Lower leg skin (tissue), 3 donors: Measurements from ENCODE around the gene SLC16A8.

ENCODE experiments used
- POLR2A ChIP-seq, 2 donors: fragments of 450-650 bp; IDR thresholded peaks; one replicate each; pipeline ENCODE4 v1.6.1; 2016 to 2017; ENCODE audit warnings: antibody characterized with exemption in 2 of 2, mild to moderate bottlenecking in 1 of 2, moderate library complexity in 1 of 2
- TF ChIP-seq, protein P1 (sequence below), 3 donors: fragments of 450-650 bp; IDR thresholded peaks; one replicate each; pipeline ENCODE4 v1.5.1; 2016; ENCODE audit warnings: antibody characterized with exemption in 3 of 3, mild to moderate bottlenecking in 3 of 3, moderate library complexity in 2 of 3

DNA sequence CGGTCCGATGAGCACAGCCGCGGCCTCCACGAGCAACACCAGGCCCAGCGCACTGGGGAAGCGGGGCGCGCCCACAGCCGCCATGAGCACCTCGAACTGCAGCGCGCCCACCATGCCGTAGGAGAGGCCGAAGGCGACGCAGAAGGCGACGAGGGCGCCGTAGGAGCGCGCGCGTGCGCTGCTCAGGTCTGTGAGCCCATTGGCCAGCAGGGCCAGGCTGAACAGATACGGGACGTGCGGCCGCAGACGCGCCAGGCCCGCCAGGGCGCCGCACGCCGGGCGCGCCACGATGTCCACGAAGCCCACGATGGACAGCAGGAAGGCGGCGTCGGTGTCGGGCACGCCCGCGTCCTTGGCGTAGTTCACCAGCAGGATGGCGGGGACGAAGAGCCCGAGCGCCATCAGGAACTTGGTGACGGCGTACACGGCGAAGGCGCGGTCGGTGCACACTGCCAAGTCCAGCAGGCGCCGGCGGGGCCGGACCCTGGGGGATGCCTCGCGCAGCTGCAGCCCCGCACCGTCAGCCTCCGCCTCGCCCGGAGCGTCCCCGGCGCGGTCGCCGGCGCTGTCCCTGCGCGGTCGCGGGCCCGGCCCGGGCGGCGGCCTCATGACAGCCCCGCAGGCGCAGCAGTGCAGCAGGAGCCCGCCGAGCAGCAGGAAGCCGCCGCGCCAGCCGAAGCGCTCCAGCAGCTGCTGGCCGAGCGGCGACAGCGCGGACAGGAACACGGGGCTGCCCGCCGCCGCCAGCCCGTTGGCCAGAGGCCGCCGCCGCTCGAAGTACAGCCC is 2.9 kb downstream of the SLC16A8 start:
- TF ChIP-seq, protein P1, sequence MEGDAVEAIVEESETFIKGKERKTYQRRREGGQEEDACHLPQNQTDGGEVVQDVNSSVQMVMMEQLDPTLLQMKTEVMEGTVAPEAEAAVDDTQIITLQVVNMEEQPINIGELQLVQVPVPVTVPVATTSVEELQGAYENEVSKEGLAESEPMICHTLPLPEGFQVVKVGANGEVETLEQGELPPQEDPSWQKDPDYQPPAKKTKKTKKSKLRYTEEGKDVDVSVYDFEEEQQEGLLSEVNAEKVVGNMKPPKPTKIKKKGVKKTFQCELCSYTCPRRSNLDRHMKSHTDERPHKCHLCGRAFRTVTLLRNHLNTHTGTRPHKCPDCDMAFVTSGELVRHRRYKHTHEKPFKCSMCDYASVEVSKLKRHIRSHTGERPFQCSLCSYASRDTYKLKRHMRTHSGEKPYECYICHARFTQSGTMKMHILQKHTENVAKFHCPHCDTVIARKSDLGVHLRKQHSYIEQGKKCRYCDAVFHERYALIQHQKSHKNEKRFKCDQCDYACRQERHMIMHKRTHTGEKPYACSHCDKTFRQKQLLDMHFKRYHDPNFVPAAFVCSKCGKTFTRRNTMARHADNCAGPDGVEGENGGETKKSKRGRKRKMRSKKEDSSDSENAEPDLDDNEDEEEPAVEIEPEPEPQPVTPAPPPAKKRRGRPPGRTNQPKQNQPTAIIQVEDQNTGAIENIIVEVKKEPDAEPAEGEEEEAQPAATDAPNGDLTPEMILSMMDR (IDR thresholded peaks at IDR 0.05): no peak
- TF ChIP-seq POLR2A (IDR thresholded peaks at IDR 0.05): no peak
